Inflammatory macrophage treated with lipopolysaccharide for 4 hours (primary cell): ENCODE measurements around the gene LRMDA.
"Not testable (repeated sequence)": the region's sequence is repeated elsewhere in the genome, so short reads cannot be mapped to it uniquely, and the experiment has no call there.

ENCODE experiments used
- DNase-seq: peaks from one replicate; pipeline ENCODE4 v3.0.0-alpha.2; 2020

Gene LRMDA

DNA sequence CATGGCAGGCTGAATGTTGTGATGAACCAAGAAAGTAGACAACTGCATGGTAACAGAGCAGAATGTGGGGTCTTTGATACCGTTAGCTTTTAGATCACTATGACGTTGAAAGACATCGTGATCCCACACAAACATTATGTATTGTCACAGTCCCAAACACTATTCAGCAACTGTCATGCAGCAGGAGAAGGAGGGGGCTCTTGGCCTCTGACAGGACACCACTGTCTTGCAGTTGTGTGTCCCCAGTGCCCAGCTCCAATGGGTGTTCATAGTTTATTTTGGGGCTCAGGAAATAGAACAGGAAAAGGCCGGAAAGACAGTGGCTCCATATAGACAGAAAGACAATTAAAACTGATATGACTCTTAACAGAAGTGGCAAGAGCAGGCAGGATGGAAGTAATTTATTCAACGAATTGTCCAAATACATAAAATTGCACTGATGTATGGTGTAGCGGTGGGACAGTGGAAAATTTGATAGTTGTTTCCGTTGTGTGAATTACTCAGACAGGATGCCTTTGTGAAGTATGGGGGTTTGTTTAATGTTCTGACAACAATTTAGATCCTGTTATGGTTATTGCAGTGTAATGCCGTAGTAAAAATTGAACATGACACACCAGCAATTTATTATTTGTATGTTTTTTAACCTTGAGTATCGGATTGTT, 292.0 kb downstream of the LRMDA start:
- no peak for DNase-seq

DNA sequence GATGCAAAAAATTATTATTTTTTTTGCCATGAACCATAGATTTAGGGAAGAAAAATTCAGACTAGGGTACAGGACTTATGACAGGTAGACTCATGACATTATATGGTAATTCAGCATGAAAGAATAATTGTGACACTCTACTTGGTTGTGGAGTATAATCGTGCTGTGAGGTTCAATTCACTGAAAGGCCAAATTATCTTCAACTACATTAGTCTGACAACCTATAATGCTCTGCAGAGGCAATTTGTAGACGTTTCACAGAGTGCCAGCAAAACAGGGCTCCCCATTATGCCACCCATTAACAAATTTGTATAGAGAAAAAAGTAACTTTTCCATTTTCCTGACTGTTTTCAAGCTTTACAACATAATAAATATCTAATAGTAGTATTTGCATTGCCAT, 292.6 kb downstream of the LRMDA start:
- no peak for DNase-seq

DNA sequence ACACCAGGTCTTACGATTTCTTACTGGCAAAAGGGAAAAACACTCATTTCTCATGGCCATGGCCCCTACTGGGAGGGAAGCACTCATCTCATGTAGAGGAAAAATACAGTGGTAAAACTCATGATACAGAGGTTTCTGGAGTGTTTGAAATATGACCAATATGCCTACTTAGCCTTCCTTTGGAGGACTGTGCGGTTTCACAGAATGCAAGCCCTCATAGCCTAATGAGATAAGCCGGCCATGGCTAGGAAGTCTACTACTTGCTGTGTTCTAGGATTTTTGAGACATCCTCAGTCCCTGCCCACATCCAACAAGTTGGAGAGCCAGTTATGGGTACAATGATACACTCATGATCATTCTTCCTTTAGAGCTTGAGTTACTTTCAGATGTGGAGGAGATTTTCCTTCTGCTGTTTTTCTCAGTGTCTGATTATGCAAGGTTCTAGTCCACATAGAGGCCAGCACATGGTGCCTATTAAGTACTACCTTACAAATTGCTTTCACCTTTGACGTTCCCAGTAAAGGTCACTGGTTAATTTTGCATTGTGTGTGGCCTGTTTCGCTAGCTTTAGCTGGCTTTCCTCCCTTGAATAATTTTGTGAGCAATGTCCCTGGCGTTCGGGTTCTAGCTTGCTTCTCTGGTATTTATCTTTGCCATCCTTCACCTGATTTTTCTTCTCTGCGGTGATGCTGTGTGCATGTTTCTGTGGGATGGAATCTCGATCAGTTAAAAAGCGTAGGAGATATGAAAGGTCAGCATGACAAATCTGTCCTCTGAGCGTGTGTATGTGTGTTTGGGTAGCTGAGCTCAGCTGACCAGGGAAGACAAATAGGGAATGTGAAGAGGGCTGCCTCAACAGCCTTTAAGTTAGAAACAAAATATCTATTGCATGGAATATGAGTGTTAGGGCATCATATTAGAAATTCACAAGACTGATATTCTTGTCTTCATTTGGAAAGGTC, 295.4 kb downstream of the LRMDA start:
- no peak for DNase-seq

DNA sequence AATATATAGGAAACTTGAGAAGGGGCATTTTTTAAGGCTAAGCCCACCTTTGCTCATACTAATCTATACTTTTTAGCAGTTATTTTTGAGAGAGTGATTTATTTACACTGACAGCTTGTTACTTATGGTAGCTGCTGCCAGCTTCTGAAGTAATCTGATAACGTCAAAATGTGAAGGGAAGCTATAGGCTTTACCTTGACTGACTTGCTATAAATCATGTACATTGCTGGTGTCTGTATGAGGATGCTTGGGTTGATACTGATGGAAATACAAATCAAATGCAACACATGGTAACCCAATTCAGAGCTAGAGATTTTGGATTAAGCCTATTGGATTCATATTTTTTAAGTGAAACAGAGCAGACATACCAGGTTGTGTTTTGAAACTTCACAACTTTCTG, 299.4 kb downstream of the LRMDA start:
- no peak for DNase-seq

DNA sequence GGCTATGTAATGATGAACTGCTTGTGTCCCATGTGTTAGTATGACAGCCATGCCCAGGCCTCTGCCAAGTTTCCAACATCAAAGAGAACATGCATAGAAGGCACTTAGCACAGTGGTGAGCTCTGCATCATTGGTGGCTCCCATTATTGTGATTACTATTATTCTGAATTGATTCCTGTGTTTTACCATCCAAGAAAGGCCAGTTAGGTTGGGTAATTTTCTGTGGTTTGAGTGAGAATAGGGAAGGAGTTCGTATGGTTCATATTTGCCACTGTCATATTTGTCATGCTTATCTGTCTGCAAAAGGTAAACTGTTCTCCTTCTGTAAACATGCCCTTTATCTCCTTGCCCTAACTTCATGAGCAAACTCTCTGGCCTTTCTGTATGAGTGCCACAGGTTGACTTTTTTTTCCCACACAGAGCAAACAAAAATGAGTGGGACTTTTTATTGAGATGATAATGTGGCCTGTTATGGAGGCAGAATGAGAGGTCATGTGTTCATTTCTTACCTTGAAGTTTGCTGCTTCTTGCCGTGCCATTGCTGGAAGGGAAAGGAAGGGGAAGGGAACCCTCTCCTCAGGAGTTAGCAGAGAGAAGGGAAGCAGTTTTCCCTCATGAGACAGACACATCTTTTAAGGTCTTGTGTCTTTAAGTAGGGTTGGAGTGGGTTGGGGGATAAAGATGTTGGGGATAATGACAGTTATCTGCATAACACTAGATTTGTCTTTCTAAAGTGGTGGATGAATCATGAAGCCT, 301.9 kb downstream of the LRMDA start:
- DNase-seq, result peak; percentile 16

DNA sequence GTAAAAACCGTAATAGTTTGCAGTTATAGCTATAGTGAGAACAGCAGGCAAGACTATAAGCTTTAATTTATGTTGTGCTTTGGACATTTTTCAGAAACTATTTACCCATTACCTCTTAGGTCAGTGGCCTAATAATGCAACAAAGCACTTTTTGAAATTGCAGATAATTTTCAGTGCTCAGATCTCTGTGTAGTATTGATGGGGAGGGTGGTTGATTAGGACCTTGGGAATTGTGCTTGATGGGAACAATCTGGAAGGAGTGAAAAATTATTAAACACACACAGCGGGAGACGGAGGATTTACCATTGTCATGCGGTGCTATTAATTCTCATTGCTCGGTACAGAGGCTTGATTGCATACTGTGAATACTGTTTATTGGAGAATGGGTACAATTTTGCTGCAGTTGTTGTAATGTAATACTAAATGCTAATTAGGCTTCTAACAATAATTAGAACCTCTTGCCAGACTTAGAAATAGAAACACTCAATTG, 304.8 kb downstream of the LRMDA start:
- DNase-seq, result no peak

DNA sequence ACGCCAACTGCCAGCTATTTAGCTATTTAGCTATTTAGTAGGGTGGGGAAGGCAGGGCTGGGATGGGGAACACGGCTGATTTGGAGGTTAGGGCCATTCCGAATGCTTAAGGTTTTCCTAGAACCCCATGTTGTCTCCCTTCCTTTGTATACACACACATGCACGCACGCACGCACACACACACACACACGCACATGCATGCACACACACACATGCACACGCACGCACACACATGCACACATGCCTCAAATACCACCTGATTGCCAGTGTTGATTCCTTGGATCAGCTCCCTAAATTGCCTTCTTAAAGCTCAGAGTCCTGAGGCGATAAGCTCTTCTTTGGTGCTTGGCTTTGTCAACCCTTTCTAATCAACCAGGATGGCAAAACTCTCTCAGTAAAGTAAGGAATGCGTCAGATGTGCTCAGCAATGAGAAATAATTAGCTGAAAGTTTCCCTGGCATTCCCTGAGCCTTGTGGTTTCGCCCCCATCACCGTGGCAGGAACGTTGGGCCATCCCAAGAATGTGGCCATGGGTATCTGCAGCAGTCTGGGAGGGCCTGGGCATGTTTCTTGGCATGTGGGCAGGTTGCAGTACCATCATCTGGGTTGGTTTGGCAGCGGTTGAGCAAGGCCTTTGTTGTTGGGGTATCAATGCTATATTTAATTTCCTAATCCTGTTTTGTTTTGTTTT, 305.6 kb downstream of the LRMDA start:
- no peak for DNase-seq

DNA sequence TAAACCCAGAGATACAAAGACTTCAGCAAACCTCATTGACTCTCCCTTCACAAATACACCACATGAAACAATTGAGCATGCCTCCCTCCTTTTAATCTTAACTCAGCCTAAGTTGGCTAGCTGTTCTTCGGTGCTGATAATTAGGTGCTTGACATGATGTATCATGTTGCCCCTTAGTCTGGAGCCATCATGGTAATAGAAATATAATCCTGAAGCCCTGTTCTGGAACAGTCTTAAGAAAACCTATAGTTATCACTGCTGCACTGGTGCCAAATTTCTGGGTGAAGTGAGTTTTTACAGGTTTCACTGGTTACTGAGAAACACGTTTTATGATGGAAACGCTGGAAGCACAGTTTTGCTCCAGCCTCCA, 306.1 kb downstream of the LRMDA start:
- no peak for DNase-seq

DNA sequence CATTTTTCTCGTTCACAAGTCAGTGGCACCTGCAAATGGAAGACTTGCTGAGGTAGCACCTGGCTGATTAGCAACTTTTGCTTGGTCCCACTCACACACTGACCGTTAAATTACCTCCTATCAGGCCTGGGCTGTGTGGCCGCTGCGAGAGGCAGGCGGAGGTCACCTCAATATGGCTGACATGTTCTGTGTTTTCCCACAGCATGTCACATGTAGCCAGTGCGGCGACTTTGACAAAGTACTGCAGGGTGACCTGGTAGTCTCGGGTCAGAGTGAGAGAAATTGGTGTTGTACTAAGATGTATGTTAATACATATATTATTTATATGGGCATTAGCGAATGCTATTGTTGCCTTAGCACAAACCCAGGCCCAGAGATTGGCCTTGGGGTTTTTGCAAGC, 307.5 kb downstream of the LRMDA start:
- no peak for DNase-seq

DNA sequence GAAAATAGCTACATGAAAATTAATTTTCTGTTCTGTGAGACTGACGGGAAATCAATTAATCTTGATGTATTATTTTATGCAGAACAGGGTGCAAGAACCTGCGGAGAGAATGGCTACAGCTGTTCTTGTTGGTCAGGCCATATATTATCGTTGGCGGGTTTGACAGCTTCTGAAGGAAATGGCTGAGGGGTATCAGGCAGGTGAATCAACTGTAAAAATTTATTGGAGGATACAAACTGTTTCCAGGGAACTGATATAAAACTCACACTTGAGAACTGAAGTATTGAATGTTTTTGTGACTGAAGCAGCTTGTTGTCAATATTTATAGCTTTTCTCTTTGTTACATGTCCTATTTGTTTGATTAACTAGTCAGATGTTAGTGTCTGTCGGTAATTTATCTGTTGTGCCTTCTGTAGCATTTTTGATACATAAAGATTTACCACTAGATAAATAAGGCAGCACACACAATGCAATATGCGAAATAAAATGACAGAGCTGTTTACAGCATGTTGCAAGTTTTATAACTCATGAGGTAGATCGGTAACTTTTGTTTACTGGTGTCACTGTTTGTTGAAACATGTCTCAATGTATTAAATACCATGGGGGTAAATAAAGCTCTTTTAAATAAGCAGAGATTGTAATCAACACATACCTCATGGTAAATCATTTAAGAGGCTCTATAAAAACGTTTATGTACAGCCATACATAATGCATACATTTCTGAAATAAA, 308.2 kb downstream of the LRMDA start:
- DNase-seq, result no peak

DNA sequence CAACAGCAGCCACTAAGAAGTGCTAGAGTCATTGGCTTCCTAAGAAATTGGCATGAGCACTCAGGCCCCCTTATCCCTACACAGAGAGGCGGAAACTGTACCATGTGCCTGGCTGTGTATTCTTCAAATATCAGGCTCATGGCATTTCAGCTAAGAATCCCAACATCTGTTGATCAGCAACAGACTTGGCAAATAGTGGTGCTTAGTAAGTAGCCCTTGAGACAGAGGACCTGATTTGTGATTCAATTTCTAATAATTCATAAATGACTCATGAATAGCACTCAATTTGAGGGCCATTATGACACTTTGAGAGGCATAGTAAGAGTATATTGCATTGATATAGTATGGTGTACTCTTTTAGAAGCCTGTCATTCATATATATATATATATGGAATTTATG, 309.1 kb downstream of the LRMDA start:
- no peak for DNase-seq

DNA sequence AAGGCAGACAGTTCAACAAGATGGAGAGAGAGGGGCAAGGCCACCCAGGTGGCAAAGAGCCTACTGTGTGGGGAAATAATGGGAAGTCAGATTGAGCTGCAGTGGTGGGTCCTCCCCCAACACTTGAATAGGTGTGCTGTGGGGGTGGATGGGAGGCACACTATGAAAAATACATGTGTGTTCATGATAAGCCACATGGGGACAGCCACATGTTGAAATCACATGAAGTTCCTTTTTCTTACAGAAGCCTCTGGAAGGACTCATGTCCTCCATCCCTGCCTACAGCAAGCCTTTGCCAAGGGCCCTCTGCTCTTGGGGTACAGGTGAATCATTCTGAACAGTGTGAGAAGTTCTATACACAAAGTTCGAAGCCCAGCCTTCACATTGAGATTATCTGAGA, 310.9 kb downstream of the LRMDA start:
- DNase-seq, result no peak

DNA sequence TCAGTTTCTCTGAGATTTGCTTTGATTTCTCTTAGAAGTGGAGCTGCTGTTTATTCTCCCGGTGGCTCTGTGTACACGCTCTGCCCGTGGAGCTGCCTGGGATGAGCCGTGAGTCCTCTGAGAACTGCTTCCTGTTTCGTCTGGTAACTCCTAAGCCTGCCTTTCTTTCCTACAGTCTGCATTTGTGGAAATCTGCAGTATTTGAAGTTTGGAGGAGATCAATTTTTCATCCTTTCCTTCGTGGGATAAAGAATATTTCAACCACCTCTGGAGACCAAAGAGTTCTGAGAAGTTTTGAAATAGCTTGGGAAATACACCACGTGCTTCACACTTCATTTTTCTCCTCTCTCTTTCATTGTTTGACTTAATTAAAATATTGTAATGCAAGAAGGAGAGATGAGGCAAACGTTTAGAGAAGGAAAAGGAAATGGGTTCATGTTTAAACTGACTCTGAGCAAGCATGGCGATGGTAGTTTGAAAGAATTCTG, 311.9 kb downstream of the LRMDA start:
- no peak for DNase-seq

DNA sequence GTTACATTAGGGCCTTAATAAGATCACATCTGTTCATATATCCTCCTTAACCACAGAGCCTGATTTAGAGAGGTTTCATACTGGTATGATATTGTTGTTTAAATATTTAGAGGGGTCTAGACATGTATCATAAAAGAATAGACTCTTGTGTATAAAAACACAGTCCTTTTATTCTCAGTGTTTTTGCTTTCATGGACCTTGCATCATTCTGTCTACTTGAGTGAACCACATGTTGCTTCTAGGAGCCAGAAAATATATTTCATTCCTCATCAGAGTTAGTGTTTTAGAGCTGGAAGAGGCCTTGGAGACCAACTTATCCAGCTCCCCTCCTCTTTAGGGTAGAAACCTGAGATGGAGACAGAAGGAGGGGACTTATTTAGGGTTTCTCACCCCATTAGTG, 312.8 kb downstream of the LRMDA start:
- DNase-seq, result no peak

DNA sequence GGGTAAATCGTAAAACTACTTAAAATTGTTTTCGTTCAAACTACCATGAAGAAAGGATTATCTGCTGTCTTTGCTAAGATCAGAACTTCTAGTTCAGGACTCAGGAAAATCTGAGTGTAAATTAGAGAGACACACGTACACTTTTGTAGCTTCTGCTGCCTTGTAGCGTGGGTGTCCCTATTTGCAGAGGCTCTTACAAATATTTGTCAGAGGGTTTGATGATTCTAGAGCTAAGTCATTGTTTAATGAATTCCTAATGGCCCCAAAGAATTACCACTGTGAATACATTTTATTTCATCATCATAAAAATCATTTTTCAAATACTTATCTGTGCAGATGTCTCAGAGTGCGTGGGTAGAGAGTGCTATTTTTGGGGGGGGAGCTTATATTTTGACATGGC, 314.9 kb downstream of the LRMDA start:
- no peak for DNase-seq

DNA sequence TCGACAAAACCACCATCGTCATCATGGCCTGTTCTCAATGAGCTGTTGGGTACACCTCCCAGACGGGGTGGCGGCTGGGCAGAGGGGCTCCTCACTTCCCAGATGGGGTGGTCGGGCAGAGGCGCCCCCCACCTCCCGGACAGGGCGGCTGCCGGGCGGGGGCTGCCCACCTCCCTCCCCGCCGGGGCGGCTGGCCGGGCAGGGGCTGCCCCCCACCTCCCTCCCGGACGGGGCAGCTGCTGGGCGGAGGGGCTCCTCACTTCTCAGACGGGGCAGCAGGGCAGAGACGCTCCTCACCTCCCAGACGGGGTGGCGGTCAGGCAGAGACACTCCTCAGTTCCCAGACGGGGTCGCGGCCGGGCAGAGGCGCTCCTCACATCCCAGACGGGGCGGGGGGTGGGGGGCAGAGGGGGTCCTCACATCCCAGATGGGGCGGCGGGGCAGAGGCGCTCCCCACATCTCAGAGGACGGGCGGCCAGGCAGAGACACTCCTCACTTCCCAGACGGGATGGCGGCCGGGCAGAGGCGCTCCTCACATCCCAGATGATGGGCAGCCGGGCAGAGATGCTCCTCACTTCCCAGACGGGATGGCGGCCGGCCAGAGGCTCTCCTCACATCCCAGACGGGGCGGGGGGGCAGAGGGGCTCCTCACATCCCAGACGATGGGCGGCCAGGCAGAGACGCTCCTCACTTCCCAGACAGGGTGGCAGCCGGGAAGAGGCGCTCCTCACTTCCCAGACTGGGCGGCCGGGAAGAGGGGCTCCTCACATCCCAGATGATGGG, 318.9 kb downstream of the LRMDA start:
- DNase-seq, result not testable (repeated sequence)

DNA sequence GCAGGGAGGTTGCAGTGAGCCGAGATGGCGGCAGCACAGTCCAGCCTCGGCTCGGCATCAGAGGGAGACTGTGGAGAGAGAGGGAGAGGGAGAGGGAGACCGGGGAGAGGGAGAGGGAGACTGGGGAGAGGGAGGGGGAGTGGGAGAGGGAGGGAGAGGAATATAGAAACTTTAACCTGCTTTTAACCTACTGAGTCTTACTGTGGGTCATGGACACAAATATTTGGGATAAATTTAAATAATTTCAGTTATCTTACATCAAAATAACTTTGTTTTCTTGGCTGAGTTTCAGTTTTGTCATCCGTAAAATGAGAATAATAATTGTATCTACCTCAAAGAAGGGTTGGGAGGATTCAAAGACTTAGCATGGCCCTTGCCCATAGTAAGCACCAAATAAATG, 319.8 kb downstream of the LRMDA start:
- DNase-seq, result no peak

DNA sequence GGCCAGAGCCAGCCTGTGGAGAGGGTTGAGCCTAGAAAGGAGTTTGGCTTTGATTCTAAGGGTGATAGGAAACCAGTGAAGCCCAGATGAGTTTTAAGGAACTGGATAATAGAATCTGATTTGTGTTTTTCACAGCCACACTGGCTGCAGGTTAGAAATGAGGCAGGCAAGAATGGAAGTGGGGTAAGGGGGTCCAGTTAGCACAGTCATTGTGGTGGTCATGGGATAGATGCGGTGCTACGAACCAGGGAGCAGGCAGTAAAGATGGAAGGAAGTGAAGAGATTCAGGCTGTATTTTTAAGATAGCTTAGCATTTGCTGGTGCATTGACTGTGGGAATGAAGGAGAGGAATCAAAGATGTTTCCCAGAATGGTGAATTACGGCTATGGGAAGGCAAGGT, 322.2 kb downstream of the LRMDA start:
- DNase-seq, result no peak

DNA sequence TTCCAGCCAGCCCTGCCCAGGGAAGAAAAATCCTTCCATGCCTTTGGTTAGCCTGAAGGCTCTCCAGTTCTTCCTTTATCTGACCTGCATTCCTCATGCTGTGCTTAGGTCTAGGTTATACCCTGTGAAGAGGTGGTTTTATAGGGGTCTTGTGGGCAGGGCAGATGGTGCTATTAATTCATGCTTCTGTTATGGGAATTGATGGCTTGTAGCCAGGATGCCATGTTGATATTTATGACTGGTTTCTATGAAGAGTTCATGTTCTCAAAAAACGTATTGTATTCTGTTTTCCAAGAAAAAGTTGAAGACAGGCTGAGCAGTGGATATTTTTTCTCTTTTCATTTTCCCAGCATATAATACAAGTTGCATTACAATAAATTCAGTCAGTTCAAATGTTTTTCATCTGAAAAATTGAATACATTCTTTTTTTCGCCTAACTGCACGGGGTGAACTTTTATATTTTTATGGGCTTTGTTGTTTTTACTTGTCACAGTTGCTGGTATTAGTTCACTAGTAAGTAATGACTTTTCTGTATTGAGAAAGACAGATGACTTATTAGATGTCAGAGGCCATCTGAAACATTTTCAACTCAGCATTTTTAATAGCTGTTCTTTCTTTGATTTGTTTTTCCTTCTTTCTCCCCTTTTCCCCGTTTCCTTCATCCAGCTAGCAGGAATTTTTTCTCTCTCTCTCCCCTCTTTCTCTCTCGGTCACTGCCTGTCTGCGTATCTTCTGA, 322.8 kb downstream of the LRMDA start:
- no peak for DNase-seq

DNA sequence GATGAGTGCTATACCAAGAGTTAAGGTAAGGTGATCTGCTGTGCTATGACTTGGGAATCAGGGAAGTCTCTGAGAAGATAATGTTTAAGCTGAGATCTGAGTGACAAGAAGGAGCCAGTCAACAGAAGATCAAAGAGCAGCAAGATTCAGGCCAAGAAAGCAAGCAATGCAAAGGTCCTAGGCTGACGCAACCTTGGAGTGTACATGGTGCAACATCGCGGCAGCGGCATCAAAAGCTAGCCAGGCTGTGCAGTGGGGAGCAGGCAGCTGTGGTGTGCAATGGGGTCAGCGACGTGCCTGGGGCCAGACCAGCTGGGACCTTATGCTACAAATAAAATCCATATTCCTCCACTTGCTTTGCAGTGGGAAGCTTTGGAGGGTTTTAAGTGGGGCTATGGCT, 324.1 kb downstream of the LRMDA start:
- no peak for DNase-seq
